Chondrocyte (in vitro differentiated cells): Measurements from ENCODE around the gene MTG2. TPM values are rescaled to one million over a fixed set of nuclear protein-coding genes. Genes with fewer than 3 reads are reported as not detected.

Experiments
- DNase-seq: peaks from one replicate; pipeline ENCODE4 v3.0.0; 2021; ENCODE audit warnings: mixed read lengths, low spot score
- H3K27ac Mint-ChIP-seq: one replicate; pipeline ENCODE4 v1.8.0; 2021; ENCODE audit warnings: mild to moderate bottlenecking, moderate library complexity, mixed read lengths; ENCODE audit not compliant: unreplicated experiment
- H3K27me3 Mint-ChIP-seq: 2 replicates; pipeline ENCODE4 v1.8.0; 2021; ENCODE audit warnings: low read depth, mixed read lengths
- H3K36me3 Mint-ChIP-seq: 2 replicates; pipeline ENCODE4 v1.8.0; 2021; ENCODE audit warnings: low read depth, mixed read lengths
- H3K4me1 Mint-ChIP-seq: 2 replicates; pipeline ENCODE4 v1.8.0; 2021; ENCODE audit warnings: low read depth, mild to moderate bottlenecking, mixed read lengths
- H3K4me3 Mint-ChIP-seq: one replicate; pipeline ENCODE4 v1.8.0; 2021; ENCODE audit warnings: mild to moderate bottlenecking, moderate library complexity, mixed read lengths; ENCODE audit not compliant: unreplicated experiment
- H3K9me3 Mint-ChIP-seq: 2 replicates; pipeline ENCODE4 v1.8.0; 2021; ENCODE audit warnings: low read depth, mixed read lengths
- CTCF ChIP-seq: fragments of 200-600 bp; sonication (generic); IDR thresholded peaks from 2 replicates; pipeline ENCODE4 v1.5.0; 2021; ENCODE audit warnings: antibody characterized with exemption, mild to moderate bottlenecking, moderate library complexity
- total RNA-seq: library from RNA; stranded (reverse); gene quantifications from 3 replicates; pipeline ENCODE4 v1.2.1, GENCODE V29; 2021

The MTG2 gene
- total RNA-seq, 1 donor from 2014 or later, result 22.3 TPM

GRCh38 chr20:62220666-62221568 lies 38.1 kb downstream of the MTG2 start:
- H3K4me3 Mint-ChIP-seq, result no peak overlapping the region
- no peaks in the 10 kb centered on the region for H3K9me3 Mint-ChIP-seq
- H3K27me3 Mint-ChIP-seq, result peaks cover 50% of the 10 kb centered on the region
- peaks cover 7% of the 10 kb centered on the region for H3K4me1 Mint-ChIP-seq
- H3K27ac Mint-ChIP-seq, result no peak overlapping the region
- no peak for TF ChIP-seq CTCF
- no peak for DNase-seq
- no peaks in the 10 kb centered on the region for H3K36me3 Mint-ChIP-seq

GRCh38 chr20:62222266-62222850 lies 39.5 kb downstream of the MTG2 start:
- Mint-ChIP-seq H3K4me1 (peaks cover 7% of the 10 kb centered on the region), H3K4me3 (no peak overlapping the region), H3K9me3 (no peaks in the 10 kb centered on the region), H3K36me3 (no peaks in the 10 kb centered on the region), H3K27me3 (peaks cover 56% of the 10 kb centered on the region), H3K27ac (no peak overlapping the region)
- TF ChIP-seq CTCF, result no peak
- DNase-seq, result no peak

GRCh38 chr20:62222972-62223371 lies 40.1 kb downstream of the MTG2 start:
- peaks cover 54% of the 10 kb centered on the region for H3K27me3 Mint-ChIP-seq
- no peak for DNase-seq
- no peaks in the 10 kb centered on the region for H3K9me3 Mint-ChIP-seq
- H3K27ac Mint-ChIP-seq, result no peak overlapping the region
- H3K4me3 Mint-ChIP-seq, result no peak overlapping the region
- H3K4me1 Mint-ChIP-seq, result peaks cover 7% of the 10 kb centered on the region
- TF ChIP-seq CTCF, result no peak
- no peaks in the 10 kb centered on the region for H3K36me3 Mint-ChIP-seq

GRCh38 chr20:62223571-62223970 lies 40.7 kb downstream of the MTG2 start:
- peaks cover 51% of the 10 kb centered on the region for H3K27me3 Mint-ChIP-seq
- no peak for DNase-seq

More at GRCh38 chr20:62223571-62223970, 40.7 kb downstream of the MTG2 start:
- H3K9me3 Mint-ChIP-seq, result no peaks in the 10 kb centered on the region
- H3K4me3 Mint-ChIP-seq, result no peak overlapping the region
- H3K27ac Mint-ChIP-seq, result no peak overlapping the region
- H3K36me3 Mint-ChIP-seq, result no peaks in the 10 kb centered on the region
- TF ChIP-seq CTCF, result no peak
- H3K4me1 Mint-ChIP-seq, result peaks cover 7% of the 10 kb centered on the region
